ENCODE data around the gene C11orf98. TPM values are rescaled to one million over a fixed set of nuclear protein-coding genes. Genes with fewer than 3 reads are reported as not detected.

C11orf98 gene
- total RNA-seq, 2 experiments from 2014 or later = 105 to 148 TPM

DNA sequence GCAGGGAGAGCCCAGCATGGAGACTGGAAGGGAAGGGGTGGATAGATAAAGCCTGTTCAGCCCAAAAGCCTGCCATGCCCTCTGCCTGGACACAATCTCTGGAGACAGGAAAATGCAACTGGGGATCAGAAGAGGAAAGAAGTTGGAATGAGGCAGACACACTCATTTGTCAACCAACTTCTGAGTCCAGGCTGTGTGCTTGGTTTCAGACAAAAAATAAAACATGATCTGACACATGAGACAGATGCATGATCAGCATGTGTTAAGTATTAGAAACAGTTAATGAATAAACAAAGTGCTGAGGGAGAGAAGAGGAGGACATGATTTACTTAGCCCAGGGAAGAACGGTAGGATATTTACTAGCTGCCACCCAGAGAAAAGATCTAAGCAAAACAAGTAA is 23.5 kb upstream of the C11orf98 start:
- no peak overlapping the region for H2AFZ ChIP-seq (ENCODE audit: low read length)
- H4K20me1 ChIP-seq (ENCODE audit: insufficient read depth, low read length) = no peaks in the 10 kb centered on the region
- intact Hi-C loops (cut with micrococcal nuclease; ENCODE audit: unreplicated experiment) = no loop called here
- ChIA-PET POLR2A (interaction anchor here (1.2 to 1.9 kb wide), 2 partner anchors 11 to 39 kb away, joined by 3 to 4 read pairs; partner anchors contain the start of gene HNRNPUL2), CTCF (ENCODE audit: unreplicated experiment) (no interaction called here)
- peaks cover 42% of the 10 kb centered on the region for H3K36me3 ChIP-seq (ENCODE audit: insufficient read depth, low read length)
- no peaks in the 10 kb centered on the region for H3K79me2 ChIP-seq (ENCODE audit: insufficient read depth, low read depth, low read length)
- no peak for TF ChIP-seq EZH2phosphoT487 (IDR thresholded peaks at IDR 0.05; ENCODE audit: borderline replicate concordance, low read depth, low read length)
- TF ChIP-seq, protein P1, sequence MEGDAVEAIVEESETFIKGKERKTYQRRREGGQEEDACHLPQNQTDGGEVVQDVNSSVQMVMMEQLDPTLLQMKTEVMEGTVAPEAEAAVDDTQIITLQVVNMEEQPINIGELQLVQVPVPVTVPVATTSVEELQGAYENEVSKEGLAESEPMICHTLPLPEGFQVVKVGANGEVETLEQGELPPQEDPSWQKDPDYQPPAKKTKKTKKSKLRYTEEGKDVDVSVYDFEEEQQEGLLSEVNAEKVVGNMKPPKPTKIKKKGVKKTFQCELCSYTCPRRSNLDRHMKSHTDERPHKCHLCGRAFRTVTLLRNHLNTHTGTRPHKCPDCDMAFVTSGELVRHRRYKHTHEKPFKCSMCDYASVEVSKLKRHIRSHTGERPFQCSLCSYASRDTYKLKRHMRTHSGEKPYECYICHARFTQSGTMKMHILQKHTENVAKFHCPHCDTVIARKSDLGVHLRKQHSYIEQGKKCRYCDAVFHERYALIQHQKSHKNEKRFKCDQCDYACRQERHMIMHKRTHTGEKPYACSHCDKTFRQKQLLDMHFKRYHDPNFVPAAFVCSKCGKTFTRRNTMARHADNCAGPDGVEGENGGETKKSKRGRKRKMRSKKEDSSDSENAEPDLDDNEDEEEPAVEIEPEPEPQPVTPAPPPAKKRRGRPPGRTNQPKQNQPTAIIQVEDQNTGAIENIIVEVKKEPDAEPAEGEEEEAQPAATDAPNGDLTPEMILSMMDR (conservative IDR thresholded peaks at IDR 0.05; ENCODE audit: low read length) = no peak
- no TSS peak for BruUV-seq (replicated peaks)
- no peaks in the 10 kb centered on the region for H3K9me3 ChIP-seq (ENCODE audit: low read length)
- no peak overlapping the region for H3K4me2 ChIP-seq (ENCODE audit: low read length)
- no peaks in the 10 kb centered on the region for H3K9me2 ChIP-seq (ENCODE audit: insufficient read depth, low read length)
- H3K4me1 ChIP-seq (ENCODE audit: insufficient read depth, low read length, poor library complexity, severe bottlenecking) = no peaks in the 10 kb centered on the region
- H3K4me3 ChIP-seq (ENCODE audit: low read depth, low read length, poor library complexity, severe bottlenecking) = no peak overlapping the region
- no peak for DNase-seq (ENCODE audit: low spot score)
- no peak overlapping the region for H3K27ac ChIP-seq (ENCODE audit: low read depth, low read length, poor library complexity, severe bottlenecking)

DNA sequence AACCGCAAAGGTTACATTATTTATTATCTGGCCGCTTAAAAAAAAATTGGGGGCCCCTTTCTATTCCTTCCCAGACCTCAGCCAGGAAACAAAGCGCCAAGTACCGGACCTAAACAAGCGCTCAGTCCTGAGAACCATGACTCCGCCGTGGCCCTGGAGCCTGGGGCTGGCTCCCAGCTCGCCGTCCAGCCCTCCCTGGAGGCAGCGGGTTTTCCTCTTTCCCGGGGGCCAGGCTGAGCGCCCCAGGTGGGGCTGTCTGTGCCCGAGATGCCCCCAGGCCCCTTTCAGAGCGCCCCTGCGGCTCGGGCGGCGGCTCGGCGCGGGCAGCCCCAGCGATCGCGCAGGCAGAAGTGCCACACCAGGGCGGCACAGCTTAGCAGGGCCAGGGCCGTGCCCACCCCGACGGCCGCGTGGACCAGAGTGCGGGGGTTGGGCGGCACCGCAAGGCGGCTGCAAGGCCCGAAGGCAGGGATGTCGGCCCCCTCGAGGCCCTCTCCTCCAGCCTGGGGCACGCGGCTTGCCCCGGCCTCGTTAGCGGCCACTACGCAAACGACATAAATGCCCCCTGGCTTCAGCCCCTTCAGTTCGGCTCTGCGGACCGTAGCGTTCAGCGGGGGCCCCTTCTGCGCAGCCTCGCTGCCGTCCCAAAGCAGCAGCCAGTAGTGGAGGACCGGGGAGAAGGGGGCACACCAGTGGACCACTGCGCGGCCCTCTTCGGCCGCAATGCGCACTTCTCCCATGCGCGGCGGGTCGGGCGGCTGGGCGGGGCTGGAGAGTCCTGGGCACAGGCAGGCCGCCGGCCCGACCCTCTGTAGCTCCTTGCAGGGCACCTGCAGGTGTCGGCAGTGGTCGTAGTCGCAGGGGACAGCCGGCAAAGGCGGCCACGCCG is 22.7 kb upstream of the C11orf98 start:
- H3K9me2 ChIP-seq (ENCODE audit: insufficient read depth, low read length) = no peaks in the 10 kb centered on the region
- no TSS peak for BruUV-seq (replicated peaks)
- no peaks in the 10 kb centered on the region for H3K4me1 ChIP-seq (ENCODE audit: insufficient read depth, low read length, poor library complexity, severe bottlenecking)
- H4K20me1 ChIP-seq (ENCODE audit: insufficient read depth, low read length) = no peaks in the 10 kb centered on the region
- POLR2A ChIA-PET = interaction anchor here (1.9 kb wide), 1 partner anchor 40 kb away, joined by 4 read pairs; the partner anchor contains the start of gene HNRNPUL2
- no peak overlapping the region for H3K4me2 ChIP-seq (ENCODE audit: low read length)
- H3K36me3 ChIP-seq (ENCODE audit: insufficient read depth, low read length) = peaks cover 35% of the 10 kb centered on the region
- no peak for DNase-seq (ENCODE audit: low spot score)
- CTCF ChIA-PET (ENCODE audit: unreplicated experiment) = no interaction called here
- no peak for TF ChIP-seq EZH2phosphoT487 (IDR thresholded peaks at IDR 0.05; ENCODE audit: borderline replicate concordance, low read depth, low read length)
- H3K9me3 ChIP-seq (ENCODE audit: low read length) = no peaks in the 10 kb centered on the region
- intact Hi-C loops (cut with micrococcal nuclease; ENCODE audit: unreplicated experiment) = no loop called here
- H3K79me2 ChIP-seq (ENCODE audit: insufficient read depth, low read depth, low read length) = no peaks in the 10 kb centered on the region
- H2AFZ ChIP-seq (ENCODE audit: low read length) = no peak overlapping the region
- no peak overlapping the region for H3K4me3 ChIP-seq (ENCODE audit: low read depth, low read length, poor library complexity, severe bottlenecking)
- H3K27ac ChIP-seq (ENCODE audit: low read depth, low read length, poor library complexity, severe bottlenecking) = no peak overlapping the region

DNA sequence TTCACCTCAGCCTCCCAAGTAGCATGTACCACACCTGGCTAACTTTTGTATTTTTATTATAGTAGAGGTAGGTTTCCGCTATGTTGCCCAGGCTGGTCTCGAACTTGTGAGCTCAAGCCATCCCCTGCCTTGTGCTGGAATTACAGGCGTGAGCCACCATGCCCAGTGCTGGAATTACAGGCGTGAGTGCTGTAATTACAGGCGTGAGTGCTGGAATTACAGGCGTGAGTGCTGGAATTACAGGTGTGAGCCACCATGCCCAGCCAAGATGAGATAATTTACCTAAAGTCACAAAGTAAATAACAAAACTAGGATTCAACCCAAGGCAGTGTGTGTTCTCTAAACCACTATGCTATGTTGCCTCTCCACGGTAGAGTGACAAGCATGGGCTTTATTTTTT is 17.5 kb upstream of the C11orf98 start:
- intact Hi-C loops (cut with micrococcal nuclease; ENCODE audit: unreplicated experiment) = no loop called here
- Histone ChIP-seq H3K36me3 (ENCODE audit: insufficient read depth, low read length) (peaks cover under 1% of the 10 kb centered on the region; the same call in 1 of the 2 replicates), H3K9me2 (ENCODE audit: insufficient read depth, low read length) (no peaks in the 10 kb centered on the region), H3K79me2 (ENCODE audit: insufficient read depth, low read depth, low read length) (peaks cover 14% of the 10 kb centered on the region; the same call in 1 of the 2 replicates), H3K4me2 (ENCODE audit: low read length) (no peak overlapping the region), H3K27ac (ENCODE audit: low read depth, low read length, poor library complexity, severe bottlenecking) (no peak overlapping the region), H2AFZ (ENCODE audit: low read length) (no peak overlapping the region), H3K4me1 (ENCODE audit: insufficient read depth, low read length, poor library complexity, severe bottlenecking) (peaks cover 24% of the 10 kb centered on the region), H4K20me1 (ENCODE audit: insufficient read depth, low read length) (no peaks in the 10 kb centered on the region), H3K4me3 (ENCODE audit: low read depth, low read length, poor library complexity, severe bottlenecking) (no peak overlapping the region), H3K9me3 (ENCODE audit: low read length) (no peaks in the 10 kb centered on the region)
- DNase-seq (ENCODE audit: low spot score) = no peak
- TF ChIP-seq, protein P1 (conservative IDR thresholded peaks at IDR 0.05; ENCODE audit: low read length) = no peak
- TF ChIP-seq EZH2phosphoT487 (IDR thresholded peaks at IDR 0.05; ENCODE audit: borderline replicate concordance, low read depth, low read length) = no peak
- CTCF ChIA-PET (ENCODE audit: unreplicated experiment) = interaction anchor here (1.0 kb wide), 1 partner anchor 71 kb away, joined by 5 read pairs; the partner anchor contains the start of gene ZBTB3
- POLR2A ChIA-PET = no interaction called here
- no TSS peak for BruUV-seq (replicated peaks)

All from OCI-LY7 (cell line).